GM10266 (cell line): Measurements from ENCODE around the gene LEKR1.

Experiments used
- DNase-seq: peaks from one replicate; pipeline ENCODE4 v3.0.0; 2012; ENCODE audit errors: extremely low spot score
- CTCF ChIP-seq: IDR thresholded peaks from 2 replicates; pipeline ENCODE4 v1.5.1; 2012; ENCODE audit warnings: mild to moderate bottlenecking, low read depth; ENCODE audit not compliant: control insufficient read depth, insufficient read depth; ENCODE audit errors: missing control alignments

Gene LEKR1

GRCh38 chr3:157093096-157093495 lies 266.9 kb downstream of the LEKR1 start:
- DNase-seq: no peak
- no peak for TF ChIP-seq CTCF

GRCh38 chr3:157094301-157094700 lies 268.1 kb downstream of the LEKR1 start:
- no peak for DNase-seq
- TF ChIP-seq CTCF: no peak

- no peak for TF ChIP-seq CTCF
- DNase-seq: no peak
Measured at GRCh38 chr3:157094751-157095480, 268.8 kb downstream of the LEKR1 start.
